ENCODE data around the gene DUSP15.

DUSP15 gene

GRCh38 chr20:31860390-31861134 lies 9.8 kb downstream of the DUSP15 start:
- no peak for DNase-seq (ENCODE audit: low read depth in 4 of 4, low spot score in 1 of 4)

- DNase-seq (ENCODE audit: low read depth in 4 of 4, low spot score in 1 of 4): no peak
Measured at GRCh38 chr20:31859998-31860380, 10.3 kb downstream of the DUSP15 start.

GRCh38 chr20:31859266-31859997 lies 10.9 kb downstream of the DUSP15 start:
- no peak for DNase-seq (ENCODE audit: low read depth in 4 of 4, low spot score in 1 of 4)

GRCh38 chr20:31858760-31859083 lies 11.6 kb downstream of the DUSP15 start:
- no peak for DNase-seq (ENCODE audit: low read depth in 4 of 4, low spot score in 1 of 4)

GRCh38 chr20:31857861-31858759 lies 12.2 kb downstream of the DUSP15 start:
- DNase-seq (ENCODE audit: low read depth in 4 of 4, low spot score in 1 of 4): no peak

GRCh38 chr20:31856516-31856915 lies 13.8 kb downstream of the DUSP15 start:
- no peak for DNase-seq (ENCODE audit: low read depth in 4 of 4, low spot score in 1 of 4)

GRCh38 chr20:31853481-31853880 lies 16.8 kb downstream of the DUSP15 start:
- DNase-seq (ENCODE audit: low read depth in 4 of 4, low spot score in 1 of 4): no peak

GRCh38 chr20:31851240-31851955 lies 18.9 kb downstream of the DUSP15 start:
- no peak for DNase-seq (ENCODE audit: low read depth in 4 of 4, low spot score in 1 of 4)

- no peak for DNase-seq (ENCODE audit: low read depth in 4 of 4, low spot score in 1 of 4)
Measured at GRCh38 chr20:31849306-31849930, 20.9 kb downstream of the DUSP15 start.

- DNase-seq (ENCODE audit: low read depth in 4 of 4, low spot score in 1 of 4): no peak
Measured at GRCh38 chr20:31848088-31848999, 22.0 kb downstream of the DUSP15 start.

- no peak for DNase-seq (ENCODE audit: low read depth in 4 of 4, low spot score in 1 of 4)
Measured at GRCh38 chr20:31846793-31847138, 23.6 kb downstream of the DUSP15 start.

- DNase-seq (ENCODE audit: low read depth in 4 of 4, low spot score in 1 of 4): no peak
Measured at GRCh38 chr20:31845300-31845863, 24.9 kb downstream of the DUSP15 start, which contains the start of gene FOXS1. Gene FOXS1, minus strand, starts transcription at chr20:31845604. Its CDS starts 62 bp downstream, at chr20:31845542.

GRCh38 chr20:31844737-31845299 lies 25.5 kb downstream of the DUSP15 start:
- DNase-seq (ENCODE audit: low read depth in 4 of 4, low spot score in 1 of 4): no peak

- no peak for DNase-seq (ENCODE audit: low read depth in 4 of 4, low spot score in 1 of 4)
Measured at GRCh38 chr20:31843881-31844280, 26.4 kb downstream of the DUSP15 start.

- DNase-seq (ENCODE audit: low read depth in 4 of 4, low spot score in 1 of 4): no peak
Measured at GRCh38 chr20:31843288-31843687, 27.0 kb downstream of the DUSP15 start.

GRCh38 chr20:31842471-31843157 lies 27.7 kb downstream of the DUSP15 start:
- DNase-seq (ENCODE audit: low read depth in 4 of 4, low spot score in 1 of 4): no peak

- no peak for DNase-seq (ENCODE audit: low read depth in 4 of 4, low spot score in 1 of 4)
Measured at GRCh38 chr20:31841928-31842327, 28.4 kb downstream of the DUSP15 start.

All from stimulated activated CD4-positive, alpha-beta T cell treated with anti-CD3 and anti-CD28 coated beads, Interleukin-1b, Interleukin-23, amount 100 ng/mL, for 24 hours (primary cell).